K562 (cell line): ENCODE results near the gene TIMM50. TPM values are rescaled to one million over a fixed set of nuclear protein-coding genes. Genes with fewer than 3 reads are reported as not detected.
A peak's percentile ranks its signal among the peaks of the same experiment; 100 is the strongest.

ENCODE experiments used
- BRF2 ChIP-seq: IDR thresholded peaks from 3 replicates; pipeline ENCODE4 v1.6.1; 2011; ENCODE audit warnings: borderline replicate concordance, mild to moderate bottlenecking; ENCODE audit not compliant: insufficient read length, insufficient read depth
- CHD1 ChIP-seq: fragments of 200-600 bp; sonication (generic); IDR thresholded peaks from one replicate; pipeline ENCODE4 v1.6.1; 2012; ENCODE audit warnings: mild to moderate bottlenecking, moderate library complexity, low read length, inconsistent platforms
- PRDM10 ChIP-seq: fragments of 450-650 bp; IDR thresholded peaks from 2 replicates; pipeline ENCODE4 v1.6.1; 2018; ENCODE audit not compliant: partially characterized antibody
- RB1 ChIP-seq: fragments of 450-650 bp; IDR thresholded peaks from 2 replicates; pipeline ENCODE4 v1.6.1; 2017; ENCODE audit warnings: low read depth, mild to moderate bottlenecking
- RNF219 ChIP-seq: fragments of 250-450 bp; sonication (Bioruptor Pico); IDR thresholded peaks from 2 replicates; pipeline ENCODE4 v1.5.0; 2022; ENCODE audit warnings: mild to moderate bottlenecking
- ZBTB40 ChIP-seq, 2 experiments: fragments of 450-650 bp in 1 of 2; sonication (generic) in 1 of 2; formaldehyde crosslinking in 1 of 2; IDR thresholded peaks; 2 replicates each; pipeline versions ENCODE4 v1.7.1 to v1.9.0; 2016 to 2022; ENCODE audit warnings: inconsistent platforms in 1 of 2, mild to moderate bottlenecking in 1 of 2, missing genetic modification reagents in 1 of 2
- ZNF740 ChIP-seq, 3 experiments: fragments of 200-800 bp in 1 of 3; sonication (Bioruptor generic) in 1 of 3; sonication (generic) in 1 of 3; formaldehyde crosslinking in 1 of 3; IDR thresholded peaks; 2 replicates each; pipeline versions ENCODE4 v1.6.1 to v1.8.0; 2016 to 2022; ENCODE audit warnings: mild to moderate bottlenecking in 2 of 3, missing compliant biosample characterization in 2 of 3, missing genetic modification characterization in 2 of 3, missing genetic modification reagents in 1 of 3
- polyA plus RNA-seq, 8 experiments: library from polyadenylated mRNA; depleted of rRNA in 4 of 8; stranded (reverse) in 5 of 8; unstranded in 3 of 8; fragments of >200 nt; fragmentation: Nextera tagmentation in 2 of 8; fragmentation: Illumina TruSeq in 1 of 8; extraction: Ambion mirVana in 2 of 8; extraction: Trizol in 1 of 8; gene quantifications; 2 replicates each; pipeline versions ENCODE4 v1.2.1 to v1.2.3, GENCODE V29; 2011 to 2014; ENCODE audit warnings: inconsistent platforms in 1 of 8, missing spikeins in 1 of 8
- total RNA-seq, 7 experiments: library from RNA; depleted of rRNA in 6 of 7; stranded (reverse); fragments of >200 nt in 6 of 7; fragmentation: Illumina TruSeq in 2 of 7; extraction: Trizol in 2 of 7; gene quantifications; 2 replicates each; pipeline versions ENCODE4 v1.2.1 to v1.2.3, GENCODE V29; 2011 to 2021; ENCODE audit warnings: low replicate concordance in 1 of 7

The TIMM50 gene
- total and polyA plus RNA-seq, 9 of the 15 experiments (the other 6 are each of a cell fraction or from before 2014, with no cell fraction given) = 28.3 to 221 (median 170) TPM

- TF ChIP-seq PRDM10 (no peak), RB1 (no peak), ZNF740 (CRISPR knock-in tag; IDR thresholded peaks at IDR 0.05) (no peak), ZNF740 (tag; IDR thresholded peaks at IDR 0.05) (no peak), BRF2 (no peak), RNF219 (CRISPR knock-in tag) (no peak), ZBTB40 (IDR thresholded peaks at IDR 0.05) (no peak), ZBTB40 (CRISPR knock-in tag; IDR thresholded peaks at IDR 0.05) (no peak), CHD1 (peak; percentile 63)
Measured at GRCh38 chr19:39444598-39445195, 35.9 kb upstream of the TIMM50 start (continued).
